Activated T-helper 1 cell treated with anti-CD3 and anti-CD28 coated beads, Interleukin-2, amount 50 U/mL, for 16 hours (primary cell): ENCODE data around the gene STXBP5.

Experiments
- DNase-seq, 2 donors: peaks; one replicate each; pipeline ENCODE4 v3.0.0-alpha.2; 2020; ENCODE audit warnings: low read depth in 1 of 2, low spot score in 1 of 2

Gene STXBP5

DNA sequence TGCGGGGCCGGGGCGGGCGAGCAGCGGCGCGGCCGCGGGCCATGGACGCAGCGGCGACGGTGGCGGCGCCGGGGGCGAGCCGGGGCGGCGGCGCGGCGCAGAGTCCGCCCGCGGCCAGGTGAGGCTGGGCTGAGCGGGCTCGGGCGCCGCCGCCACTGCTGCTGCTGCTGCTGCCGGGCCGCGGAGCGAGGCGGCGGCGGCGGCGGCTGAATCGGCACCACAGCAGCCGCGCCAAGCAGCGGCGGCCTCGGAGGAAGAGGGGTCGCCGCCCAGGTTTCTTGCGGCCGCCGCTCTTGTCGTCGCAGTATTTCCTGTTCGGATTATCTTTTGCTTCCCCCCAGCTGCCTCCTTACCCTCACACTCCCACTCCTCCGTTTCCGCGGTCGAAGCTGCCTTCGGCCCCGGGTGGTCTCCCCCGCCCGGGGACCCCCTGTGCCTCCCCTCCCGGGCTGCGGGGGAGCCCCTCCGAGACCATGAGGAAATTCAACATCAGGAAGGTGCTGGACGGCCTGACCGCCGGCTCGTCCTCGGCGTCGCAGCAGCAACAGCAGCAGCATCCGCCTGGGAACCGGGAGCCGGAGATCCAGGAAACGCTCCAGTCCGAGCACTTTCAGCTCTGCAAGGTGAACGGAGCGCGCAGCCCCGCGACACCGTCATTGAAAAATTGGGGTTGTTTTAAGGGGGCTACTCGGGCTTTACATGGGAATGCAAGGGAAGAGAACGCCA, at the start of gene STXBP5:
Gene STXBP5 (plus strand): TSS at position 358 of the 726 bp plus-strand sequence. CDS start 116 bp downstream, at position 474.
- DNase-seq = peak; percentile 9 to 17

DNA sequence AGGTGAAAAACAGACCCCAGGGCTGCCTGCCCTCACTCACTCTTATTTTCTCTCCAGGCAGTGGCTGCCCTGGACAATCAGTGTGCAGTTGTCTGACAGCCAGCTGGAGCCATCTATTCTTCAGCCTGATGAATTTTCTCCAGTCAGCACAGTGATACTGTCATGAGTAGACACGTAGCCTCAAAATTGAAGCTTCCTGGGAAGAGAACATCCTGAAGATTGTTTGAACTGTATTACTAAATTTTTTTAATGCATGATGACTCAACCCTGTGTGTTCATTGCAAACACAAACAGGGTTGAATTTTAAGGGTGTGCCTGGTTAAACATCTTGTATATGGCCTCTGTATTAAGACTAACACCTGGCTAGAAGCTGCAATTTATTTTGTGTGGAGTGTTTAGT, 49.8 kb upstream of the STXBP5 start:
- no peak for DNase-seq

DNA sequence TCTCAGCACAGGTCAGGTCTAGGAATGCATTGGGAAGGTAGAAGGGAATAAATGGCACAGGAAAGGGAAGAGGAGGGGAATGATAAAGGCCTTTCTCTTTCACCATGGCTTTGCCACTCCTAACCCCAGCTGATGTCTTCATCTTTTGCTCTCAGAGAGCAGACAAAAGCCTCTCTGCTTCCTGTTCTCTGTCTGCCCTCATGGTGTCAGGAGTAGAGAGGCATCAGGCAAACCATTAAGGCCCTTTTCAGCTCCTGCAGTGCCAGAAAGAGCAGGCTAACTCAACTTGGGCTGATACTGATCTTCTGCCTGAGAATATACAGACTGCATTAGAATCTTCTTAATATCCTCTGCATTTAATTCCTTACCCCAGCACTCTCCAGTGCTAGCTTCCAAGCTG, 48.0 kb upstream of the STXBP5 start:
- no peak for DNase-seq

DNA sequence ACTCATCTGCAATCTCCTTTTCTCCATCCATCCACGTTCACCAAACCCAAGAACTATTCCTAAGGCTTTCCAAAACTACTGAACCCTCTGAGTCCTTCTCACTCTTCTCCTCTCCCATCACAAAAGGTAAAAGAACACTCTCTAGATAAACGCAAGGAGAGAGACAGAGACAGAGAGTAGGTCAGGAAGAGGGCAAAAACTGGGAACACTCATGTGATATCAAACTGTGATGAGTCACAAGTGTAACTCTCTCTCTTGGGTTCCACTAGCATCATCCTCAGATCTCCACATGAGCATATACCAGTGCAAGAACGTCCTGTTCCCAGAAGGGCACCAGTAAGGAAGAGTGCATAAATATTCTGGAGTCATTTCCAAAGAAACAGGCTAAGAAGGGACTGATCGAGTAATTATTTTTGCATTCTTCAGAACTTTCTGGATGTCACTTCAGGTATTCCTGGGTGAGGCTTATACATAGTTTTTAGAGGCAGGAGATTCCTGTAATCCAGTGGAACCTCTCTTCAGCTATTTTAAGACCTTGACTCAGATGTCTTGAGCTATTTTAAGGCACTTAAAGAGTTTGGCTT, 47.3 kb upstream of the STXBP5 start:
- no peak for DNase-seq

DNA sequence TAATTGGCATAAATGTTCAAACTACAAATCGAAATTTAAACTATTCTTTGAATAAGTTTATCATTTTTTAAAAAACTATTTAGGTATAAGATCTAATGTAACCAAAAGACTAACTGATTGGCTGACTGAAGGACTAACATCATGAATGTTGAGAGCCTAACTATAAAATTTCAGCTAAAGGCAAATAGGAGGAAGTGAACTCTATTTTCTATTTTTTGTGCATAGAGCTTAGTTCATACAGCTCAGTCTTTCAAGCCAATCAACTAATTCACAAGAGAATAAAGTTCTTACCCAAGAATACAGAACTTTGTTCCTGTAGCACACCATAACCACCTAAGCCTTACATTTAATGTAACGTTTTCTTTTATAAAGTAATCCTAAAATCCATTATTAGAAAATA, 46.3 kb upstream of the STXBP5 start:
- no peak for DNase-seq

DNA sequence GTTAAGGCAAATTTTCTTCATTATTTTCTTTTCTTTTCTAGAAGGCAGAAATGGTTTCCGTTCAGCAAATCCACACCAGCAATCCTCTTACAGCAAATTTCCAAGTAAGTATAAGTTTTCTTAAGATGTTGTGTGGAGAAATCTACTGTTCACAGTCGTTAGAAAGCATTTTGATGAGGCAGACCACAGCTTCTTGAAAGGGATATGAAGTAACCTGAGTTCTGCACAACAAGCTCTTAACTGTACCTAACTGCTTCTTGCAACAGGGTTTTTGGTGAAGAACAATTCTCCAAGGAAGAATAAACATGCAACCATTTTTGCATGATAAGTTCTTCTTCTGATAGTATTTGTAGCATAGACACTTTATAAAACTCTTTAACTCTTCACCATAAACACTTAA, 45.3 kb upstream of the STXBP5 start:
- DNase-seq = no peak

DNA sequence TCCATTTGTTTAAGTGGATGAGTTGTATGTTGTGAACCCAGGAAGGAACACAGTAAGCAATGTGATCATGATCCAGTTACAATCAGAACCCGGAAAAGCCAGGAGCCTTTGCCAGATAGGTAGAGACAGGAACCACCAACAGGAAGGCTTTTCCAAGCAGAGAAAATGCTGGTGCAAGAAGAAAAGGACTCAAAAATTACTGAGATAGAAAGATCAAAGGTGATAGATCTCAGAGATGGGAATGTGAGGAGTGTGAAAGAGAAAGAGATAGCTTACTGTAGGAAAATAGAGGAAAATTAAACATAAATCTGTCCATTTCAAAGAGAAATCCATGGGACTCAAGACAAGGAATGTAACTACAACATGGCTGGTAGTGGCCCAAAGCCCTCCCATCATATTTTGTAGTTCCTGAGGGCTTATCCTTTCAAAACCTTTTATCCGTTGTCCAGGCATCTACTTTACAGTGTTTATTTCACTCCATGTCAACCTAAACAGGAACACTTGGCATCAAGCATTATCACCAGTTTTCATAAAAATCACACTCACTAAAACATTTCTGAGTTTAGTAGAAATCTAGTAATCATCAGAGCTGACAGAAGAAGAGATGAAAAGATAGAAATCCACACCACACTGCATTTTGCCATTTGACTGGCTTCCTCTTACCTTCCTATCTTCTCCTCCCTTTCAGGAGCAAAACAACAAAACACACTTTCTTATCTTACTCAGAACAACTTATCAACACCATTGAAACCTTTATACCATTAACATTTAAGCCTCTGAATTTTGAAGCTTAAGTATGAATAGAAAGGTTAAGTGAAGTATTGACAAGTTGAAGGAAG, 44.5 kb upstream of the STXBP5 start:
- no peak for DNase-seq

DNA sequence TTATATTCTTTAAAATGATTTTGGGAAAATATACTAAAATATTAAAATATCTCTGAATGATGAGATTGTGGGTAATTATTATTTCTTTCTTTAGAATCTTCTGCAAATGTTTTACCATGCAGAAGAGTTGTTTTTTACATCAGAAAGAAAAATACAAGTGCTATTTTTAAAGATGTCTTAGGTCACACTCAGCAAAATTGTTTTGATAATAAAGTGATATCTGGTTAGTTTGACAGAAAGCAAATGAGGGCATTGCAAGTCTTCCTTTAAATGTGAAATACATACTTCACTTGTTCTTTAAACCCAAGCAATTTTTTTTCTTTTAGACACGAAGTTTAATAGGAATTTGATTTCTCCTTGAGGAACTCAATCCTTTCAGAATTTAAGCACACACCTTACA, 43.6 kb upstream of the STXBP5 start:
- no peak for DNase-seq

DNA sequence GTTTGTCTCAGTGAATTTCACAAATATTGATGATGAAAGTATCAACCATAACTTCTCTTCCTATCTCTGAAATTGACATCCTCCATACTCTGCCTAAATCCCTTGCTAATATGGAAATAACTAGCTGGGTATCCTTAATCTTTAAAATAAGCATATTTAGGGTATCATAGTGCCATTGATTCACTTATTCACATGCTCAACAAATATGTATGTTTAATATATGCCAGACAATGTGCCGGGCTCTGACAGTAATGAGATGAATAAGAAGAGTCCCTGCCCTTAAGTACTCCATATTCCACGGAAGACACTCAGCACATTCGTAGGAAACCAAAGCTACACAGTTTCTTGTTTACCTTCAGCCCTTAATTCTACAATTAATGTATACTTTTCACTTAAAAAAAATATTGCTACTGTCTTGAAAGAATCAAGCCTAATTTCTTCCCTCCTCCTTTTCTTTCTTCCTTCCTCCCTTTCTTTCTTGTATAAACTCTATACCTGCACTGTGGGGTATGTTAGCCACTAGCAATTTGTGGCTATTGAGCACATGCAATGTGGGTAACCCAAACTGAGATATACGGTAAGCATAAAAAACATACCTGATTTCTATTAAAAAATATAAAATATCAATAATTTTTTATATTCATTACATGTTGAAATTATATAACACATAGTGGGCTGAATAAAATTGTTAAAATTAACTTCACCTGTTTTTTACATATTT, 42.8 kb upstream of the STXBP5 start:
- DNase-seq = no peak

DNA sequence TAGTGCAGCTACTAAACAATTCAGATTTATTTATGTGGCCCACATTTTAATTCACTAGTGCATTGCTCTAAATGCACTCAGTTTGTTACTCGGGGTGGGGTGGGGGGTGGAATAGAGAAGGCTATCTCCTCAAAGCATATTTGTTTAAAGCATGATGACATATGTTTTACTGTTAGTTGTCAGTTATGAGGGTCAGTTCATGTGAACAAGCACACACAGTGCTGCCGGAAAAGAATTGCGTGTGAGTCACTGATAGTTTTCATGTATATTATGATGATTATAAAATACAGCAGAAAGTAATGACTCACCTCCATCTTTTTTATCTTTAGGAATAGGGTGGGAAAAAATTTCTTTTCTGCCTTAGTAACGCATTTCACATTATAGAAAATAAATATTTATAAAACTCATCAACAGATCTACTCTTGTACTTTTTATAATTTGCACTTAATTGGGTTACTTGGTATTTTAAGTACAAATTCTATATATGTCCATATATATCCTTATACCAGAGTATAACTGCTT, 42.2 kb upstream of the STXBP5 start:
- no peak for DNase-seq

DNA sequence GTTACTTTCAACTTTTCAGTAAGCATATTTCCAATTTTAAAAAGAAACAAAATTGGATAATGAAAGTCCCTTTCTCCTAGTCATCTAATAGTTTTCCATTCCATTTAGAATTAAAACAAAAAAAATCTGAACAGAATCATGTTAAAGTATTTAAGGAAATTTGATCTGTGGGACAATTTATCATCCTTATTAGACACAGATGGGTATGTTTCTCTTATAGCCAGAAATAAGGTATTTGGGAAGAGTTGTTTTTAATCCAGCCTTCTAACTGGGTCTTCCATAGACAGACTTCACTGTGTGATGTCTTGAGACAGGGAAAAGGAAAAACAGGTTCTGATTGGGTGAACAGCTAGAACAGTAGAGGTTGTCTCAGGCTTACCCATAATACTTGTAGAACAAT, 39.5 kb upstream of the STXBP5 start:
- no peak for DNase-seq

DNA sequence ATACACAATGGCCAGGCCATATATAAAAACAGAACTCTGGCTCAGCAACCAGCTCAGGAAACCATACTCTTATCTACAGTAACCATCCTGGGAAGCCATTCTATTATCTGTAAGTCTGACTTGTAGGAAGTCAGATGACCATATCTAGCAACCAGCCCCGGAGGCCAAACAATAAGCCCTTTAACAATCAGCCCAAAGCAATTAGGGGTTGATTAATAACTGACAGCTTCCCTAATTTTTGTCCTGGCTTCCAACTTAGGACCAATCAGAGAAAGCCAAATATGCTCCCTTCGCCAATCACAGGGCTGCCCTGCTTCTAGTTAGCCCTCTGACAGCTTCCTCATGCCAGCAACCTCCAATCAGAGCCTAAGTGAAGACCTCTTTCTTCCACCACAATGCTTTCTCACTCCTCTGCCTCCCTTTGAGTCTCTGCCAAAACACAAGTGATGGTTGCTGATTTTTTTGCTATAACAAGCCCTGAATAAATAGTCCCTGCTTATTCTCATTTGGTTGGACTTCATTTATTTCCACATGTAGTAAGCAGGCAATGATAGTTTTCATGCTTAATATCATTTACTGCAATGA, 37.8 kb upstream of the STXBP5 start:
- no peak for DNase-seq

DNA sequence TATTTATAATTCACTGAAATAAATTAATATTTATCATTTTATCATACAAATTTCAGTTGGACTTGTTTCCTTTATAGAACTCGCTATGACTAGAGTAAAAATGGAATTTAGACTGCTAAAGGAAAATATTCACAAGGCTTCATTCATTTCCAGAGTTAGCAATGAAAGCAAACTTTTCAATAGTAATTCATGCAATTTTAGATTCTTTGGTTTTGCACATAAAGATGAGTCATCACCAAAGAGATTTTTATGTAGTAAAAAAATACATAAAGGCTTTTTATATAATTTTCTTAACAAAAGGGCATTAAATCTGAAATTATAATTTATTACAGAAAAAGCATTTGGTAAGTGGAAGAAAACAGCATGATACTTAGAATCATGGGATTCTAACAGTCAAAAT, 37.2 kb upstream of the STXBP5 start:
- DNase-seq = no peak

DNA sequence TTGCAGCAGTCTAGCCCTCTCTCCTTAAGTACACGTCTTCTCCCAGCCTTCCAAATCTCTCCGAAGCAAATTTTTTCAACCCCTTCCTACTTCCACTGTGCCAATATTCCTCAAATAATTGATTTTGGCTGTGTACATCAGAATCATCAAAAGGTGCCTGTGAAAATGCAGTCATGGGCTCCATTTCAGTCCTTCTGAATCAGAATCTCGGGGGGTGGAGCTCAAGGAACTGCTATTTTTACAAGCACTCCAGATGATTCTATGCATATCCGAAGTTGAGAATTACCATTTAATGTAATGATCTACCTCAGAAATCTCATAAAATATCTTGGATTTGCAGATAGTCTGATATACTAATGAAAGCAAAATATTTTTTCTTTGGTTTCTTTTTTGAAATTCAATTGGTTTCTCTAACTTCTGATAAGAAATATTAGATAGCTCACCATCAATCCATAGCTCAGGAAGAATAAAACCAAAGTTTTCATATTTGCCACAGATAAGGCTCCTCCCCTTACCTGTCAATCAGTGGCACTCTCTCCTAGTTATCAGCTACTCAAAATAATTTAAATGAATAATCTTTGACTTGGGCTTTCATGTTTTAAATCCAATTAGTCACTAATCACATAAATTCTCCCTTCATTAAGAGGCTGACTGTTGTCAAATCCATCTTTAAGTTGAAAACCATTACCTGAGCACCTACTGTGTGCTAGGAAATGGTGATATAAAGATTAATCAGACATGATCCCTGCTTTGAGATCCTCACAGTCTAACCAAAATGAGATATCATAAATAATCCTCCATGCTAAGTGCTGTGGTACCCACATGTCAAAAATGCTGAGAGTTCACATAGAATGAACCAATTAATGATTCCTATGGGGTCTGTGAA, 36.4 kb upstream of the STXBP5 start:
- DNase-seq = no peak

DNA sequence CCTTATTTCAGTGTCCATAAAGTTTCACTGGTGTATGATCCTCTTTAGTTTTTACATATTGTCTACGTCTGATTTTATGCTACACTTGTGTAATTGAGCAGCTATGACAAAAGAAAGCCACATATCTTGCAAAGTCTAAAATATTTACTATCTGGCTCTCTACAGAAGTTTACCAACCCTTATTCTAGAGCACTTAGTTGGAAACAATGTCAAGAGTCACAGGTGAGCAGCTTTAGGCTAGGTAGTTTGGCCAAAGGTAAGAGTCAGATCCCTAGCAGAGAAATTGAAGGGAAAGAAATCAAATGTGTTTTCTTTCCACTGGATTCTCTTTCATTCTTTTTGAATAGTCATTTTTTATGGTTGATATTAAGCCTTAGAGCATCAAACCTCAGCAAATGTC, 34.7 kb upstream of the STXBP5 start:
- DNase-seq = no peak

DNA sequence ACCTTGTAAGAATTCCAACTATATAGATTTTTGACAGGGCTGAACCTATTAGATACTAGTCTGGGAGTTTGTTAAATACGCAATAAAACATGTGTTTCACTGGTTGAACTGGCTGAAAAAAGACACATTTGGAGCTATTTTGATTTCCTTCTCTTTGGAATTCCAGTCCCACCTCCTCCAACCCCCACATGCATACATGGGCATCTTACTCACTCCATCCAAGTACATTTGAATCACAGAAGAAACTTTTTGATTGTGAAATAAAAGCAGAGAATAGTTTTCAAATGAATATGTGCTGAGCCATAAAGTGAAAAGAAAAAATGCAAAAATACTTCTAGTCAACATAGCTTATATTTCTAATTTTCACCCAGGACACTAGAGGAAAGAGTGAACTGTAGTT, 33.9 kb upstream of the STXBP5 start:
- DNase-seq = no peak

DNA sequence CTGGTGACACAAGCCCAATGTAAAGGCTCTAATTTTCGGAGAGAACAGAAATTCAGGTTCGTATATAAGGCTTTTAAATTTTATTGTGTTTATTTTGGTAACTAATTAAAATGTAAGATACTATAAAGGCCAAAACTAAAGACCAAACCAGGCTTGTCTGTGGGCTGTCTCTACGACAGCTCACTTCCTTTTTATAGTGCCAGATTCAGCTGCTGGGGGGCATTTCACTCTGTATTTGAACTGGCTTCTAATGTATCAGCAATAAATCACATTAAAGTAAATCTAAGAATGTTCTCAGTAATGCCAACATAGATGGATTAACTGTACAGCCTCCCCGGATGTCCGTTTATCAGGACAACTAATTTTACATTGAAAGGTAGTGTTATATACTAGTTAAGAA, 31.1 kb upstream of the STXBP5 start:
- DNase-seq = no peak

DNA sequence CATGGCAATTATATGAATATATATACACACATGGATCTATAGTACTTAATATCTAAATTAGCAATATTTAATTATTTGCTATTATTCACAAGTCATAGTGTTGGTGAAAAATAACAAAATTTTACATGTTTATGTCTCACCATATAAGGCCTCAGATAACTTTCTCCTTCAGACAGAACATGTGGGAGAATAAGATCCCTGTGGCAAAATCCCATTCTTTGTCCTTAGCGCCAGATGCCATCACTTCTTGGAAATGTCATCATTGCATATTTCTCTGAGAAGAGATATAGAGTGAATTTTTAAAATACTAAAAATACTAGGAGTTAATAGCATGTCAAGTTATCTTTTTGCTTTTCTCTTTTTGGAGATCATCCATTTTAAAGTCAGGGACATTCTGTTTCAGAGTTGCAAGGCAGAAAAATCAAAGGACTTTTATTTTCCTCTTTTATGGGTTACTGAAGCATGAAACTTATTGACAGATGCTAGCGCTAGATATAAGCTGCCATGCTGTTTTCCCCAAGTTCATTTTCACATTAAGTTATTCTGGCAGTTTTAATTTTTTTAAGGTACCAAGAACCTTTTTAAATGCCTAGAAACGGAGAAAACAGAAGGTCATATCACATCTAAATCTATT, 30.4 kb upstream of the STXBP5 start:
- no peak for DNase-seq

DNA sequence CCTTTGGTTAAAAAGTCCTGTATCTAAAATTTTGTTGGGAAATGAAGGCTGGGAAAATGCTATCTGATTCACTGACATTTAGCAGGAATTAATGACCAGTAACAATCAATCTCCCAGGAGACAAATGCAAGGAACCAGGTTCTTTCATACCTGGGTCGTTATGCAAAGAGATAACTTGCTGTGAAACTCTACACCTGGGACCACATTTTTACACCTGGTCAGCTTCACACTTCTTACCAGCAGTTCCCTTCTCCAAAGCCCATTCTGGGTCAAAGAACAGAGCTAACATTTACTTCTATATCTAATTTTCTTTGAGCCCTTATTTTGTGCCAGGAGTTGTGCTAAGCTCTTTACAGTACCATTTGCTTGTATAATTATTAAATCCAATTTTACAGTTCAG, 27.4 kb upstream of the STXBP5 start:
- DNase-seq = no peak

DNA sequence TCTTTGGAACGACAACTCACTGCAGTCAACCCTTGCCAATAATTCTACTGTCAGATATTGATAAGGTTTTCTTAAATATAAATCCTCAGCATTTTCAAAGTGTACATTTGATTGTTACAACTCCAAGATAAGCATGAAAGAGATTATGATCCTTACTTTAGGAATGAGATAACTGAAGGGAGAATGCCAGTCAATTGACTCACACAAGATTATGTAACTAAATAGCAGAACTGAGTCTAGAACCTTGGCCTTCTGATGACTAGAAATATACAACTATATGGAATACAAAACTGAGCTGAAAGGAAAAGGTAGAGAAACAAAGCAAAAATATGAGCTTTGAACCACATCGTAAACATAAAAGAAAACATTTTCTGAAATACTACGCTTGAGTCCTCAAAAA, 26.9 kb upstream of the STXBP5 start:
- DNase-seq = no peak
